Loucy (cell line): ENCODE measurements around the gene CCDC51.

Experiments used
- H2AFZ ChIP-seq: fragments of 200-600 bp; sonication (generic); 2 replicates; pipeline ENCODE4 v1.6.0; 2016; ENCODE audit warnings: antibody characterized with exemption, mild to moderate bottlenecking, low read length, moderate library complexity
- H3F3A ChIP-seq: fragments of 200-600 bp; 2 replicates; pipeline ENCODE4 v1.6.0; 2016; ENCODE audit warnings: antibody characterized with exemption, low read depth, mild to moderate bottlenecking
- H3K27me3 ChIP-seq: fragments of 200-600 bp; sonication (generic); 2 replicates; pipeline ENCODE4 v1.6.1; 2014; ENCODE audit warnings: low read length, mild to moderate bottlenecking; ENCODE audit not compliant: insufficient read depth, poor library complexity, severe bottlenecking
- H3K36me3 ChIP-seq: fragments of 200-600 bp; sonication (generic); 2 replicates; pipeline ENCODE4 v1.6.1; 2016; ENCODE audit warnings: low read length; ENCODE audit not compliant: insufficient read depth
- H3K4me1 ChIP-seq: fragments of 200-600 bp; sonication (generic); 2 replicates; pipeline ENCODE4 v1.5.1; 2014; ENCODE audit warnings: low read length, mild to moderate bottlenecking; ENCODE audit not compliant: insufficient read depth, poor library complexity, severe bottlenecking
- H3K4me2 ChIP-seq: fragments of 200-600 bp; sonication (generic); 2 replicates; pipeline ENCODE4 v1.6.0; 2014; ENCODE audit warnings: antibody characterized with exemption, low read length, low read depth, mild to moderate bottlenecking; ENCODE audit not compliant: poor library complexity, severe bottlenecking
- H3K4me3 ChIP-seq: fragments of 200-600 bp; sonication (generic); 2 replicates; pipeline ENCODE4 v1.5.1; 2014; ENCODE audit warnings: low read length, mild to moderate bottlenecking, mixed read lengths; ENCODE audit not compliant: poor library complexity, severe bottlenecking
- H3K79me2 ChIP-seq: fragments of 200-600 bp; sonication (generic); 2 replicates; pipeline ENCODE4 v1.6.1; 2014; ENCODE audit warnings: low read length; ENCODE audit not compliant: insufficient read depth
- H3K9ac ChIP-seq: fragments of 200-600 bp; sonication (generic); 2 replicates; pipeline ENCODE4 v1.6.0; 2014; ENCODE audit warnings: mild to moderate bottlenecking, low read depth, low read length, moderate library complexity; ENCODE audit not compliant: poor library complexity, severe bottlenecking
- H3K9me2 ChIP-seq: fragments of 200-600 bp; sonication (generic); replicated peaks from 2 replicates; pipeline ENCODE4 v1.6.1; 2016; ENCODE audit warnings: low read depth, low read length, mixed read lengths
- H3K9me3 ChIP-seq: fragments of 200-600 bp; sonication (generic); 2 replicates; pipeline ENCODE4 v1.6.1; 2014; ENCODE audit warnings: mild to moderate bottlenecking, antibody characterized with exemption, low read length, low read depth; ENCODE audit not compliant: insufficient read depth
- H4K20me1 ChIP-seq: fragments of 200-600 bp; sonication (generic); 2 replicates; pipeline ENCODE4 v1.6.0; 2014; ENCODE audit warnings: antibody characterized with exemption, low read length, mild to moderate bottlenecking; ENCODE audit not compliant: insufficient read depth, poor library complexity, severe bottlenecking
- CTCF ChIP-seq: fragments of 200-600 bp; sonication (generic); conservative IDR thresholded peaks from 2 replicates; pipeline ENCODE4 v1.5.1; 2014; ENCODE audit warnings: mild to moderate bottlenecking, antibody characterized with exemption, low read length
- EZH2phosphoT487 ChIP-seq: fragments of 200-600 bp; IDR thresholded peaks from 2 replicates; pipeline ENCODE4 v1.6.1; 2018; ENCODE audit warnings: antibody characterized with exemption, mild to moderate bottlenecking, moderate library complexity, borderline replicate concordance

Gene CCDC51

GRCh38 chr3:48446043-48446424, 6.1 kb upstream of the CCDC51 start:
- peaks cover 49% of the 10 kb centered on the region for H3K79me2 ChIP-seq
- no peaks in the 10 kb centered on the region for H3K27me3 ChIP-seq
- H3K36me3 ChIP-seq, result peaks cover 10% of the 10 kb centered on the region; the same call in 1 of the 2 replicates
- H3K9ac ChIP-seq, result peak overlapping the region; percentile 95
- TF ChIP-seq EZH2phosphoT487 (no peak), CTCF (no peak)
- H3K9me3 ChIP-seq, result no peaks in the 10 kb centered on the region
- H3K4me3 ChIP-seq, result peak overlapping the region; percentile 98
- H3K9me2 ChIP-seq, result no peaks in the 10 kb centered on the region
- peak overlapping the region; percentile 94 for H2AFZ ChIP-seq
- peaks cover 39% of the 10 kb centered on the region for H3K4me1 ChIP-seq
- H3K4me2 ChIP-seq, result peak overlapping the region; percentile 97
- H4K20me1 ChIP-seq, result peaks cover 26% of the 10 kb centered on the region
- no peaks in the 10 kb centered on the region for H3F3A ChIP-seq

- no peaks in the 10 kb centered on the region for H3F3A ChIP-seq
- TF ChIP-seq EZH2phosphoT487, result no peak
- no peak for TF ChIP-seq CTCF
- H3K9ac ChIP-seq, result peak overlapping the region; percentile 95
- H3K4me1 ChIP-seq, result peaks cover 39% of the 10 kb centered on the region
- H3K9me3 ChIP-seq, result no peaks in the 10 kb centered on the region
- H3K9me2 ChIP-seq, result no peaks in the 10 kb centered on the region
- H4K20me1 ChIP-seq, result peaks cover 31% of the 10 kb centered on the region
- H3K36me3 ChIP-seq, result peaks cover 10% of the 10 kb centered on the region; the same call in 1 of the 2 replicates
- H3K4me2 ChIP-seq, result peak overlapping the region; percentile 97
- peaks cover 55% of the 10 kb centered on the region for H3K79me2 ChIP-seq
- peak overlapping the region; percentile 98 for H3K4me3 ChIP-seq
- H2AFZ ChIP-seq, result no peak overlapping the region
- H3K27me3 ChIP-seq, result no peaks in the 10 kb centered on the region
Observed at GRCh38 chr3:48445277-48445882, 5.5 kb upstream of the CCDC51 start.

- Histone ChIP-seq H3K4me2 (peak overlapping the region; percentile 95), H3K4me1 (peaks cover 25% of the 10 kb centered on the region), H3K9ac (peak overlapping the region; percentile 99)
Observed at GRCh38 chr3:48441940-48442339, 2.0 kb upstream of the CCDC51 start.

More at GRCh38 chr3:48441940-48442339, 2.0 kb upstream of the CCDC51 start:
- peaks cover 10% of the 10 kb centered on the region; the same call in 1 of the 2 replicates for H3K36me3 ChIP-seq
- H3K79me2 ChIP-seq, result peaks cover 55% of the 10 kb centered on the region
- no peaks in the 10 kb centered on the region for H3K9me3 ChIP-seq
- H4K20me1 ChIP-seq, result peaks cover 27% of the 10 kb centered on the region
- H3K9me2 ChIP-seq, result no peaks in the 10 kb centered on the region
- no peaks in the 10 kb centered on the region for H3F3A ChIP-seq
- peak overlapping the region; percentile 81 for H3K4me3 ChIP-seq
- TF ChIP-seq EZH2phosphoT487, result no peak
- no peak for TF ChIP-seq CTCF
- no peak overlapping the region for H2AFZ ChIP-seq
- no peaks in the 10 kb centered on the region for H3K27me3 ChIP-seq
